GM18499 (cell line): ENCODE measurements around the gene FUT7.
"Not testable (repeated sequence)": the region's sequence is repeated elsewhere in the genome, so short reads cannot be mapped to it uniquely, and the experiment has no call there.

Experiments
- ATAC-seq: cut with Tn5 transposase; IDR thresholded peaks from one replicate; pipeline ENCODE4 v1.9.1; 2021; ENCODE audit warnings: moderate number of reproducible peaks; ENCODE audit not compliant: insufficient read depth, unreplicated experiment

The FUT7 gene

DNA sequence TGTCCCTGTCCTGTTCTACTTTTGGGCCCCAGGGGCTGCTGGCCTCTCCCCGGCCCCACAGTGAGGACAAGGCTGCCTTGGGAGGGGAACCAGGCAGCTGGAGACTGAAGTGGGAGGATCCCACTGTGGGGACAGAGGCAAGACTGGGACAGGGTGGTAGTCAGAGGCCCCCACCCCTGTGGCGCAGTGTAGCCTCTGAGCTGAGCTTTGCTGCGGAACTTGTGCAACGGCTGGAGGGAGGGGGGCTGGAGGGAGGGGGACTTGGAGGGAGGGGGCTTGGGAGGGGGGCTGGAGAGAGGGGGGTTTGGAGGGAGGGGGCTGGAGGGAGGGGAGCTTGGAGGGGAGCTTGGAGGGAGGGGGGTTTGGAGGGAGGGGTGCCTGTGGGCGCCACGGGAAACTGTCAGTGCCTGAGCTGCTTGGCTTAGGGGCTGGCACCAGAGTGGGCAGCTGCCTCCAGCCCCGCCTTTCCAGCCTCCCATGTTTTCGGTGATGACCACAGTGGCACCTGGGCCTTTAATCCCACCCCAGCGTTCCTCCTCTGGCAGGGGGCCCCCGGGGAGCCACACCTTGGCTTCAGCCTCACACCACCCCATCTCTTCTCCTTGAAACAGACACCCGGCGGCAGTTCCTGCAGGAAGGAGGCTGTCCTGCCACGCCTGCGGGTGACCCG is 2.3 kb upstream of the FUT7 start:
- no peak for ATAC-seq

DNA sequence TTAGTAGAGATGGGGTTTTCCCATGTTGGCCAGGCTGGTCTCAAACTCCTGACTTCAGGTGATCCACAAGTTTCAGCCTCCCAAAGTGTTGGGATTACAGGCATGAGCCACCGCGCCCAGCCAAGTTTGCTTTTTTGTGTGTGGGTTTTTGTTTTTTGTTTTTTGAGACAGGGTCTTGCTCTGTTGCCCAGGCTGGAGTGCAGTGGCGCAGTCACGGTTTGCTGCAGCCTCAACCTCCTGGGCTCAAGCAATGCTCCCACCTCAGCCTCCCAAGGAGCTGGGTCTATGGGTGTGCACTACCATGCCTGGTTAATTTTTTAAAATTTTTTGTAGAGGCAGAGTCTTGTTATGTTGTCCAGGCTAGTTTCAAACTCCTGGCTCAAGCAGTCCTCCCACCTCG is 1.6 kb upstream of the FUT7 start:
- ATAC-seq = not testable (repeated sequence)

DNA sequence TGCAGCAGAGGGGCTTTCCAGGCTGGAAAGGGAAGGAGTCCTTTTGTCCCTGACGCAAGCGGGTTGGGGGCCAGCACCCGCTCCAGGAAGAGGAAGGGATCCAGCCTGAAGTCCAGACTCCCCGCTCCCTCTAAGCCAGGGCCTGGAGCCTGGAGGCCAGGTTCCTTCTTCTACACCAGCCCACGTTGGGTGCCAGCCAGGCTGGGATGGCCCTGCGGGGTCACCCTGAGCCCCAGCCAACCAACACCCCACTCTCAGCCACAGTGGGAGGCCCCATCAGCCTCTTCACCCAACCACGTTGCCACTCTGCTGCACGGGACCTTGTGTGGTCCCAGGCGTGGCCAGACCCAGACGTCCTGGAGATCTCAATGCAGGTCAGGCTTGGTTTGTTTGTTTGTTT is 970 bp upstream of the FUT7 start:
- ATAC-seq = no peak

DNA sequence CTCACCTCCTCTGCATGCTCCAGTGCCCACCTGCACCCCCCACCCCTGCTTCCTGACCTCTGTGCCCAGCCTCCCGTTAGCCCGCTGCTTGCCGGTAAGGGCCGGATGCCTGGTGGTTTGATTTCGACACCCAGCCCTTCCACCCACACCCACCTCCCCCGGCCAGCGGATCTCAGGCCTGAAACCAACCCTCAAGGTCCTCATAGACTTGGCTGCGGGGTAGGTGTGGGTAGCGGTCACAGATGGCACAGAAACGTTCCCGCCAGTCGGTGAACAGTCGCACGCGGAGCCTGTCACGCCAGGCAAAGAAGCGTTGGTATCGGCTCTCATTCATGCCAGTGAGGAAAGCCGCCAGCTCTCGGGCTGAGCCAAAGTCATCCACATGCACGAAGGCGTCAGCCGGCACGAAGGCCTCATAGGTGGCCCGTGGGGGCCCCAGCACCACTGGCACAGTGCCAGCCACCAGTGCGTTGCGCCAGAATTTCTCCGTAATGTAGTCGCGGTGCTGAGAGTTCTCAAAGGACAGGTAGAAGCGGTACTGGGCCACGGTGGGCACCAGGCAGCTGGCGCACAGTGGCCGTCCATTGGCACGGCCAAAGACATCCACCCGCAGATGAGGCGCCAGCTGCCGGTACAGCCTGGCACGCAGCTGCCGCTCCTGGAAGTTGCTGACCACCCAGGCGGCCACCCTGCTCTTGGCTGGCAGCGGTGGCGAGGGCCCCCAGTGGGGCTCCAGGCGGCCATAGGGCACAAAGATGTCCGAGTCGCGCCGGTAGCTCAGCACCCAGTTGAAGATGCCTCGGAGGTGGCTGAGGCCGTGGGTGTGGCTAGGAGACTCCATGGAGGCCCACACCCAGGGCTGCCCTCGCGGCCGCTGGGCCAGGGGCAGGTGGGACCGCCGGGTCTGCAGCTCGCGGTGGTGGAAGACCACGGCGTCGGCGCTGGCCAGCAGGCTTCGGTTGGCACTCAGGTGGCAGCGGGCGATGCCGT is 1.1 kb downstream of the FUT7 start:
- ATAC-seq = no peak

DNA sequence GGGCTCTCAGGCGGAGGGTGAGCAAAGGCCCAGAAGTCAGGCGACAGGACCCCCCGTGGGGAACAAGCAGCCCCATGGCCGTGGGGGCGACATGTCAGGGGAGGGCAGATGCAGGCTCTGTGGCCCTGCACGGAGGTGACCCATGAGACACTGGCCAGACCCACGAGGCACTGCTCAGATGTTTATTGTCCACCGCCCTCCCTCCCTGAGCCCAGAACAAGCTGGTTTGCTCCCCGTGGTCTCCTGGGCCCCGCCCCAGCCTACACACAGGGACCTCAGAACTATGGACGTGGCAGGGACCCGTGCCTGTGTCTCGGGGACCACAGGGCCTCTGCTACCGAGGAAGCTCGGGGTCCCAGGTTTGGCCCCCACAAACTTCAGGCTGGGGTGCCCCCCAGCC is 1.9 kb downstream of the FUT7 start:
- no peak for ATAC-seq

DNA sequence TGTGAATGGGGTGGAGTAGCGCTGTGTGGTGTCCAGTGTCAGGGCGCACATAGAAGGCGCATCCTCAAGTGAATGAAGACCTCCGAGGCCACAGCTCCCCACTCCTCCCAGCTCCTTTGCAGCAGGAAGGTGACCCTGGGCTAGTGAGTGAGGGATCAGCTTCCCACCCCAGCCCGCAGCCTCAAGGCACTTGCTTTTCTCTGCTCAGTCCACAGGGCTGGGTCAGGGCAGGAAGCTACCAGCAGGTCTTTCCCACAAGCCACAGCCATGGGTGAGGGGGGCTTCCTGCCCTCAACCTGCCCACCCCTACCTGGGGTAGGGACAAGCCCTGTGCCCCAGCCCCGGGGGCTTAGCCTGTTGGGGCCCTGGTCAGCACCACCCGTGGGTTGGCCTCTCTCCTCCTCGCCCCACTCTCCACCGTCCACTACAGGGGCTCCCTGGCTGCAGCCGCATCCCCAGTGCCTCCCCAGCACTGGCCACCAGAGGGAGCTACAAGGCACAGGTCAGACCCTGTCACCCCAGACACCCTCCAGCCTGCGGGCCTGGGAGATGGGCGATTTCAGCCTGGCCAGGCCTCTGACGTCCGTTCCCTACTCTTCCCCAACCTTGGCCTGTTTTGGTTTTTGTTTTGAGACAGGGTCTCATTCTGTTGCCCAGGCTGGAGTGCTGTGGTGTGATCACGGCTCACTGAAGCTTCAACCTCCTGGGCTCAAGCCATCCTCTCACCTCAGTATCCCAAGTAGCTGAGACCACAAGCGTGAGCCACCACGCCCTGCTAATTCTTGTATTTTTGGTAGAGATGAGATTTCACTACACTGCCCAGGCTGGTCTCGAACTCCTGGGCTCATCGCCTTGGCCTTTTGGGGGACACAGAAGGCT is 2.6 kb downstream of the FUT7 start:
- no peak for ATAC-seq

DNA sequence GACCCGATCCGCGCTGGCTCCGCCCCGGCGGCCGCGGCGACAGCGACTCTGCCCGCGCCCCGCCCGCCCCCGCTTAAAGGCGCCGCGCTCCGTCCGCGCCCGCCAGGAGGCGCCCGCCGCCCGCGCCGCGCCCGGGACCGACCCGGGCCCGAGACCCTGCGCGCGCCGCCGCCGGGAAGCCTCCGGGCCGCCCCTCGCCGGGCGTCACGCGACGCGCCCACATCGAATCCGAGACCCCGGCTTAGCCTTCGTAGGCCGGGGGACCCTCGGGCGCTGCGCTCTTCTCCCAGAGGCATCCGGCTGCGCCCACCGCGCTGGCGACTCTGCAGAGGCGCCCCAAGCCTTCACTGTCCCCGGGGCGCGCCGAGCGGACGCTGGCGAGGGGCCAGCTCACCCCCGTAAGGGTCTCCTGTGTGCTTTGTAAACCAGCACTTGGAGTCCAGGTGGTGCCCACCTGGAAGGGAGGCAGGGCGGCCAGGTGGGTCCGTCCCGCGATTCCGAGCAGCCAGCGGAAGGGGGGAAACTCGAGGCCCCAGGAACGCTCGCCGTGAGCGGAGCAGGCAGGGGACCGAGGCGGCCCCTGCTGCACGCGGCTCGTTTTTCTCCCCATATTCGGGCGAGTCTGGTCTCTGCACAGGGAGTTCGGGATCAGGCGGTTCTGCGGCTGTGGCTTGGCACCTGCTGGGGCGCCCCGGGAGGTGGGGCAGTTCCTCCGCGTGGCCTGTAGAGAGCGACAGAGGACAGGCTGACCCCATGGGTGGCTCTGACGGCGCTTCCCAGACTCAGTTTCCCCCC is 3.4 kb downstream of the FUT7 start:
- ATAC-seq = no peak

DNA sequence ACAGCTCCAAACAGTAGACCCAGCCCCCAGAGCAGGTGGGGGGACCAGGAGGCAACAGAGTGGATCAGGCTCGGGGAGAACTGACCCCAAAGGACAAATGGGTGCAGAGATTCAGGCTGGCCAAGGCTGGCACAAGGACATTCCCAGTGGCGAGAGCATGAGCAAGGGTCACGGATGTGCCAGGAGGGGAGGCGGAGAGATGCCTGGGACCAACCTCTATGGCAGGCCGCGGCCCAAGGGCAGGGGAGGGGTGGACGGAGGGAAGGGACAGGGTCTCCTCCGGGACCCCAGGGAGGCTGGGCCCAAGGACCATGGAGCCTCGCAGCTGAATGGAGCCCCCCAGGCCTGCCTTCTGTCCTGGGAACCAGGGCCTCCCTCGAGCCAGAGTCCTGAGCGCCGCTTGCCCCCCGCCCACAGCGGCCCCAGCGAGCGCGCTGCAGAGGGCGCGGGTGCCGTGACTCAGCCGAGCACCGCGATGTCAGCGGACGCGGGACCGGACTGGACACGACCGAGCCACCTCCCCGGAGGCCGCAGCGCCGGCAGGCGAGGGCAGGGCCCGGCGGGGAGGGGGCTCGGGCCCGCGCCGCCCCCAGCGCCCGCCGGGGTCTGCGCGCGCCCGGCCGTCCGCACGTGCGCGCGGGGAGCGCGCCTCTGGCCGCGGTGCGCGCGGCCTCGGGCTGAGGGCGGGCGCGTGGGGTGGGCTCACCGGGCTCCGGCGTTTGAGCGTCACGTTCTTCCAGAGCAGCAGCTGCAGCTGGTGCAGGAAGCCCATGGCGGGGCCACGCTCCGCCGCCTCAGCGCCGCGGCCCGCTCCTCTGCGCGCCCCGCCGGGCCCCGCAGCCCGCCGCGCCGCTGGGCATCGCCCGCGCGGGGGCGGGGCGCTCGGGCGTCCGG is 4.3 kb downstream of the FUT7 start, which contains the start of gene ABCA2:
Gene ABCA2 (minus strand): TSS at position 869 of the 894 bp plus-strand sequence. CDS start 97 bp downstream, at position 772.
- no peak for ATAC-seq

DNA sequence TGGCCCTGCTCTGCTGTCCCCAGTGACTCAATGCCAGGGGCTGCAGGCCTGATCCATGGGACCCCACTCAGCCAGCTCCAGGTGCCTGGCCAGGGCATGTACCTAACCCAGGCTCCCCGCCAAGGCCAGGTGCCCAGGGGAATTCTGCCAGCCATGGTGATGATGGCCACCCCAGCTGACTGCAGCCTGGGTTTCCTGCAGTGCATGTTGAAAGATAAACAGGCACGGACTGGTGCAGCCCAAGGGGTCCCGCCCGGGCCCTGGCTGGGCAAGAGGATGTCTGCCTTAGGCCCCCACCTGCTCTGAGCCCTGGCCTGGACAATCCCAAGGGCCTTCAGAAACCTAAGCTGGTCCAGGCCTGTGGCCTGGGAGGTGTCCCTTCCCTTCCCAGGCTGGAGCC is 5.1 kb downstream of the FUT7 start:
- no peak for ATAC-seq

DNA sequence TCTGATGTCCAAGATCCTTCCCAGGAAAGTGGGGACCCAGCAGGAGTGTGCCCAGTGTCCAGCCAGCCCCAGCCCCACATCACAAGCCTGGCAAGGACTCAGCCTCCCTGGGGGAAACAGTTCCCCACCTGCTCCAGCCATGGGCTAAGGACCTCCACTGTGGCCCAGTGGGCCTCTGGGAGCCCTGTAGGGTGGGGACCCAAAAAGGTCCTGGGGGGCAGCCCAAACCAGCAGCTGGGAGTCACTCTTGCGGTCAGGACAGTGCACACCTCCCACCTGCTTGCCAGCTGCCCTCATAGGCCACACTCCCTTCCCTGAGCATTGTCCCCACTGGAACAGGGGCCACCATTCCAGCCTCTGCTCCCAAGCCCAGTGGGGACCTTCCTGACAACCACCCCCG is 5.5 kb downstream of the FUT7 start:
- ATAC-seq = no peak

DNA sequence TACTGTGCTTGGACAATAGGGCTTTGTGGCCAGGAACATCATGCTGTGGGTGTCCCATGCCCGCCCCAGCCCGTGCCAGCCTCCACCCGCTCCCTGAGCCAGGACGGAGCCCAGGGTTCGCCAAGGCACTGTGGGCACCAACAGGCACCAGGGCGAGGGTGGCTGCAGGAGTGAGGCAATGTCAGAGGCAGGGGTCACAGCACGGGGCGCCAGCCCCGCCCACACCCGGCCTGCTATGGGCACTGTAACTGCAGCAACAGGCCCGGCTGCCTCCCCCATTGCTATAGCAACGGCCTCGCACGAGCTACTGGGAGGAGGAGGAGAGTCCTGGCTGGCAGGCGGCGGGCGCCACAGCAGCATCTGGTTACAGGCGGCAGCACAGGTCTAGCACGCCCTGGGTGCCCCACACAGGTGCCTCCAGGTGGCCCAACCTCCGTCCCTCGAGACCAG is 6.3 kb downstream of the FUT7 start:
- no peak for ATAC-seq

DNA sequence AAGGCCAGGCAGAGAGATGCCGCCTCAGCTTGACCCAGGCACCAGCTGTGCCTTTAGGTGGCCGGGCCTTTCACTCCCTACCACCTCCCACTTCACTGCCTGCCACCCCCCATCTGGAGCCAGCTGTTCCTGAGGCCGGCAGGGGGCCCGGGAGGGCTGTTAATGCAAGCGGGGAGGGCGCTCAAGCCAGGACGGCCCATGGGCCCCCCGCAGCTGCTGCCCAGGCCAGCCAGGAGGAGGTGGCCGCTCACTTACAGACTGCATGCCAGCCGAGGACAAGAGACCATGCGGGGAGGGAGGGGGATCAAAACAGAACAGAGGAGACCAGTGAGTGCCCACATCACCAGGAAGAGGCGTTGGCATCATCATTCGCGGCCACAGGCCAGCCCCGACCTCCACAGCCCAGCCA is 8.3 kb downstream of the FUT7 start:
- no peak for ATAC-seq

DNA sequence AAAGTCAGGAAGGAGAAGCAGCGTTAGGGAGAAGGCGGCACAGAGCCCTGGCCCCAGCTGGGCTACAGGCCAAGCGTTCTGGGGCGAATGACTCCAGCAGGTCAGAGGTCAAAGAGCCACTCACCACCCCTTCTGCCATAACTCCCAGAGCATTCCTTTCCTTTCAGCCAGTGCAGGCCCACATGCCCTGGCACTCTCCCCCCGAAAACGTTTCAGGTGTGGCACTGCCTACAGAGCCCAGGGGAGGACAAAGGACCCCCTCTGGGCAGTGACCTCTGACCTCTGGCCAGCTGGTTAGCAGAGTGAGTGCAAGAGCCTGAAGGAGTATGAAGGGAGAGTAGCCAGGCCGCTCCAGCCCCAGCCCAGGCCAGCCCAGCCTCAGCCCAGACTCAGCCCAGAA is 8.7 kb downstream of the FUT7 start:
- ATAC-seq = no peak

DNA sequence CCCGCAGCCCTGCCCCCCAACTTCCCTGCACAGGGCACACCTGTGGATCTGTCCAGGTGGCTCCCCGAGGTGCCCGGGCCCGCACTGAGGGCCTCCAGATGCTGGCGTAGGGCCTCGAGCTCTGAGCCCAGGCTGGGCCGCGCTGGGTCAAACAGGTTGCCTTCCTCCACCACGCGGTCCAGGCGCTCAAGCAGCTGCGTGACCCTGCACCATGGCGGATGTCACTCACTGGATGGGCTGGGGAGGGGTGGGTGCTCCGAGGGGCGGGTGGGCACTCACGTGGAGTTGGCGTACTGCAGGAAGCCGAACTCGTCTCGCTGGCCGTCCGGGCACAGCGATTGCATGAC is 9.3 kb downstream of the FUT7 start:
- no peak for ATAC-seq

DNA sequence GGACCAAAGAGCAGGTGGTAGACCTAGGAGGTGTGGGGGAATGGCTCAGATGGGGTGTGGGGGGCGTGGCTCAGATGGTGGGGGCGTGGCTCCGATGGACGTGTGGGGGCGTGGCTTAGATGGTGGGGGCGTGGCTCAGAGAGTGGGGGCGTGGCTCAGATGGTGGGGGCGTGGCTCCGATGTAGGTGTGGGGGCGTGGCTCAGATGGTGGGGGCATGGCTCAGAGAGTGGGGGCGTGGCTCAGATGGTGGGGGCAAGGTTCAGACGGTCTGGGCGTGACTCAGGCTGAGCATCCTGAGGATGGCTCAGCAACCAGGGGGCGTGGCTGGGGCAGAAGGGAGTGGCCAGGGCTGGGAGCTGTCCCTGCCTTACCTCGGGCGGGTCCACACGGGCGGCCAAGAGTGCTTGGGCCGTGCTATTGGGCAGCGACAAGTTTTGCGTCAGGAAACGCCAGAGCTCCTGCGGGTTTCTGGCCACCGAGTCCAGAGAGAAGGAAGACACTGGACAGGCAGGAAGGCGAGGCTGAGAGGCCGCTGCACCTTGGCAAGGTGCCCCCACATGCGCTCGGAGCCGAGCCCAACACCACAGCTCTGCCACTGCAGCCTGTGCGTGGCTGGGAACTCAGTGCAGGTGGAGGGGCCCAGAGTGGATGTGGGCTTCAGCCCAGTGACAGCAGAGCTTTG is 9.8 kb downstream of the FUT7 start:
- ATAC-seq = no peak

DNA sequence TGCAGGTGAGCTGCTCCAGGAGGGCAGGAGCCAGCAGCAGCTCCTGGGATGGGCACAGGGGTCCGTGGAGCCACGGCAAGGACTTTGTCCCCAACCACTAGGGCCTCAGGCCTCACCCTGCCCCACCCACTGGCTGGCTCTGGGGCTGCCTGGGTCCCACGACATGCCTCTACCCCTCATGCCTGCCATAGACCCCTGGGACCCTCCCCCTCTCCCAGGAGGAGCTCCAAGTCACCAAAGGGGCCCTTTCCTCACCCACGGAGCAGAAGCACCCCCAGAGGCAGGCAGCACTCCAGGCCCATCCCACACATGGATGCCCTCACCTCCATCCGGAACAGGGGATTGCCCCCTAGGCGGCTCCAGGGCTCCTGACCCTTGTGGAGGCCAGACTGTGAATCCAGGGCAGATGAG is 10.3 kb downstream of the FUT7 start:
- ATAC-seq = no peak

DNA sequence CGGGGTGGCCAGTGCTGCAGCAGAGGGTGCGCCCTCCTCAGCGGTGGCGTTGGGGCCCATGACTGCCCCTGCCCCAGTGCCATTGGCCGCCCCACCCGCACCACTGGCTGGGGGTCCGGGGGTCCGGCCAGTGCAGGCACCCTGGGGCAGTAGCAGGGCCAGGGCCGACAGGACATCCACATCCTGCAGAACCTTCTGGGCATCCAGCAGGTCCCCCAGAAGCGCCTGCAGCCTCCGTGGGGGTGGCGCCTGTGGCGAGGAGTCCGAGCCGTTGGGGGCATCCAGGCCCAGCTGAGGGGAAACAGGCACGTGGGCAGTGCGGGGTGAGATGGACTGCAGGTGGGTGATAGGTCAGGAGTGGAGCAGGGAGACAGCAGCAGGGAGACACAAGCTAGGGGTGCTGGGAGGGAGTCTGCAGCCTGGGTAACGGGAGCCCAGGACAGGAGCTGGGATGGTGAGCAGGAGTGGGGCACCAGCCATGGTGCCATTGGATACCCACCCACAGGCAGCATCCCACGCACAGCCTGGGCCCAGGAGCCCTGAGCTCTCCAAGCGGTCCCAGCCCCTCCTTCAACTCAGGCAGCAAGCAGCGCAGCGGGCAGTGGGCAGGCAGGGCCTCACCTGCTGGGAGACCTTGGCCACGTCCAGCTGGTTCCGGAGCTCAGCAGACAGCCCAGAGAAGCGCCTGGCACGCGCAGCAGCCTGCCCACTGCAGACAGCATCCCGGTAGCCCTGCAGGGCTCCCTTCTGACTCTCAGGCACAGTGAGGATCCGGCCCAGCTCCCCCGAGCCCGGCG is 10.9 kb downstream of the FUT7 start:
- no peak for ATAC-seq
